GM19023 (cell line): ENCODE measurements around the gene CATSPERD.
"Not testable (repeated sequence)": the region's sequence is repeated elsewhere in the genome, so short reads cannot be mapped to it uniquely, and the experiment has no call there.

Experiments used
- ATAC-seq: cut with Tn5 transposase; IDR thresholded peaks from one replicate; pipeline ENCODE4 v1.9.1; 2021; ENCODE audit warnings: mild to moderate bottlenecking, moderate library complexity; ENCODE audit not compliant: unreplicated experiment

Gene CATSPERD

DNA sequence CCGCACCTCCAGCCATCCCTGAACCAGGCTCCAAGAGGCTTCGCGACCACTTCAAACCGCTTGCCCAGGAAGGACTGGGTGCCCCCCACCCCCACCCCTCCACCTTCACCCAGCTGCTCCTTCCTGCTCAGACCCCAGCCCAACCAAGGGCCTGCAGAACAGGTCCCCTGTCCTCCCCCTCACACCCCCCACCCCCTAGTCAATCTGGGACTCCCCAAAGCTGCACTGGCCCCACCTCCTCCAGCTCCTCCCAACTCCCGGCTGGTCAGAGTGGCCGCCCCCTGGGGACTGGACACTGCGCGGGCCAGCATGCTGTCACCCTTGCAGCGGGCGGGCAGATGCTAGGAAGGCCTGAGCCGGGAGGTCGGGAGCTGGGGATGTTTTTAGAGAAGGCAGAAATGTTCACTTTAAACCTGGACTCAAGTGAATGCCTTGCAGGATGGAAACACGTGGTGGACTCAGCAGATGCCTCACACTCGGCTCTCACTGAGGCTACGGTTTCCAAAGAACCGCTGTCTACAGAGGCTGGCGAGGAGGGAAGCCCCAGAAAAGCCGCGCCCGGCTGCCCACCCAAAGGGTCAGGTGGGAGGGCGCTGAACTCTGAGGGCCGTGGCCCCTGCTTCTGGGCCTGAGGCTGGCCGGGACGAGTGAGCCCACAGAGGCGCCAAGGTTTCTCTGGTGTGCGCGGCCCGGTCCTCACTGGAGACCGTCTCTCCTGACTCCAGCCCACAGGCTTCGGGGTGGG is 22.4 kb upstream of the CATSPERD start:
- no peak for ATAC-seq

DNA sequence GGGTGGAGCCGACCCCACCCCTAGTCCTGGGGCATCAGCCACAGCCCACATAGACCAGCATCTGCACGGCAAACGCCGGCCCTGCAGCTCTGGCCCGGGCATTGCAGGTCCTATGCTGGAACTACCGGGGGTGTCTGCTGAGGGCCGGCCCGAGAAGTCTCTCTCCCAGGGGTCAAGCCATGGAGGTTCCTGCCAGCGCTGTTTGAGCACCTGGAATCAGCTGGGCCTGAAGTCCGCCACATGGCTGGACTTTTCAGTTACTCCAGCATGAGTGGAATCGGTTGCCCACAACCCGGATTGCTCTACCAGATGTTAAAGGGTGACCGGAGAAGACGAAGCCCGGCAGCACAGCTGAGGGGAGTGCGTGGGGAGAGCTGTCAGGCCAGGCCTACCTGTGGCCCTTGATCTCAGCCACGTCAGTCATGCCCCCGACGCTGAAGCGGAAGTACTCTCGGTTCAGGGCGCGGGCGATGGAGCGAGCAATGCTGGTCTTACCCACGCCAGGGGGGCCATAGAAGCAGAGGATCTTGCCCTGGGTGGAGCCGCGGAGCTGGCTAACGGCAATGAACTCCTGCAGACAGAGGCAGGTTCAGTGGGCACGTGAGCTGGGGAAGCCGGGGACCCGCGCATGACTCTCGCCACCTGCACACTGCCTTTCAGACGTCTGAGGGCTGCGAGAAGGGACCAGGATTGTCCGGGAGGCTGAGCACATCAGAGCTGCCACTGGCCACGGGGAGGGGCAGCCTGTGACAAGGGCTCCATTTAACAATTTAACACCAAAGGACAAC is 21.6 kb upstream of the CATSPERD start:
- ATAC-seq = no peak

DNA sequence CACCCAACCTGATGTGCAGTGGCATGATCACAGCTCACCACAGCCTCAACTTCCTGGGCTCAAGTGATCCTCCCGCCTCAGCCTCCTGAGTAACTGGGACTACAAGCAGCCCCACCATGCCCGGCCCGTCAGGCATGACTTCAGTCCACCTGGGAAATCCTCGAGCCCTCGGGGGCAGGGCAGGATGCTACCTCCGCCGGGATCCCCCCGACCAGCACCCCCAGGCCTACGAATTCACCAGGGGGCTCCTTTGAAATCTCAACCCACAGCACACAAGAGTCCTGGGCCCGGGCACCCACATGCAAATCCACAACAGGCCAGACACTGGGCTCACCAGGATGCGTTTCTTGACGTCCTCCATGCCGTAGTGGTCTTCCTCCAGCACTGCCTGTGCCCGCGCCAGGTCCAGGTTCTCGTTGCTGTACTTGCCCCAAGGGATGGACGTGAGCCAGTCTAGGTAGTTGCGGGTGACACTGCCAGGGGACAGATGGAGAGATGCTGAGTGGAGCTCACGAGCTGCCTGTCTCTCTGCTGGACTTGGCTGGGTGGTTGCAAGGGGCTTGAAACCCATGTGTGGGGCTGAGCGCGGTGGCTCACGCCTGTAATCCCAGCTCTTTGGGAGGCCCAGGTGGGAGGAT is 19.9 kb upstream of the CATSPERD start:
- ATAC-seq = no peak

DNA sequence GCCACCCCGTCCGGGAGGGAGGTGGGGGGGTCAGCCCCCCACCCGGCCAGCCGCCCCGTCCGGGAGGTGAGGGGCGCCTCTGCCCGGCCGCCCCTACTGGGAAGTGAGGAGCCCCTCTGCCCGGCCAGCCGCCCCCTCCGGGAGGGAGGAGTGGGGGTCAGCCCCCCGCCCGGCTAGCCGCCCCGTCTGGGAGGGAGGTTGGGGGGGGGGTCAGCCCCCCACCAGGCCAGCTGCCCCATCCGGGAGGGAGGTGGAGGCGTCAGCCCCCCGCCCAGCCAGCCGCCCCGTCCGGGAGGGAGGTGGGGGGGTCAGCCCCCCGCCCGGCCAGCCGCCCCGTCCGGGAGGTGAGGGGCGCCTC is 18.4 kb upstream of the CATSPERD start:
- not testable (repeated sequence) for ATAC-seq

DNA sequence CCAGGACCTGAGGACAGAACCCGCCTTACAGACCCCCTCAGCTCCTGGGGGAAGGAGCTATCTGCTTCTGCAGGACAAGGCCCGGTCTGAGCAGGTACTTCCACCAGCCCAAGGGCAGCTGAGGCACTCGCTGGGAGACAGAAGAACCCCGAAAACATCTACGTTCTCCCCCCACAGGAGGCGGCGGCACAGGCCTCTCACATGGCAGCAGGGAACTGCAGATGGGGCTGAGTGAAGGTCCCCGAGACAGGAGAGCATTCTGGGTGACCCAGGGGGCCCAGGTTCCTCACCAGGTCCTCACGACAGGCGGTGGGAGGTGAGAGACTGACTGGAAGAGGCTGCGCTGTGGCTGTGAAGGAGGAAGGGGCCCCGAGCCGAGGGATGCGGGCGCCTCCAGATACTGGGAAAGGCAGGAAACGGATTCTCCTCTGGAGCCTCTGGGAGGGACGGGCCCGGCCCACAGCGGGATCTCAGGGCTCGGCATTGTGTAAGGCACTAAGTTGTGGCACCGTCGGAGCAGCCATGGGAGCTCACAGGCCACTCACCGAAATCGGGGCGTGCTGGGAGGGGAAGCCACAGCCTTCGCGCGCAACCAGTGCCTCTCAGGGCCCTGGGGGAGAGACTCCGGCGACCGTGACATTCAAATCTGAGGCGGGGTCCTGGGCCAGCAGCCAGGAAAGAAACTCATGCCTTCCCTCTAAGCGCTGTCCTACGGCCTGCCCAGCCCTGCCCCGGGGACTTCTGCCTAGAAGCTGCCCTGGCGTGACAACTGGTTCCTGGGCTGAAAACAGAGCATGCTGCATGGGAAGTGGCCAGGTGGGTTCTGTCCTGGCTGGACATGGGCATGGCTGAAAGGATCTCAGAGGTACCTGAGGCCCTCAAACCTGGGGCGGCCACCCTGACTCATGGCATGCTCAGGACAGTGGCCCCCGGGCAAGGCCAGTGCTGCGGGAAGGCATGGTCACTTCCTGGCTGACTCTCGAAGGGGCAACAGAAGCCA is 16.3 kb upstream of the CATSPERD start:
- ATAC-seq = no peak

DNA sequence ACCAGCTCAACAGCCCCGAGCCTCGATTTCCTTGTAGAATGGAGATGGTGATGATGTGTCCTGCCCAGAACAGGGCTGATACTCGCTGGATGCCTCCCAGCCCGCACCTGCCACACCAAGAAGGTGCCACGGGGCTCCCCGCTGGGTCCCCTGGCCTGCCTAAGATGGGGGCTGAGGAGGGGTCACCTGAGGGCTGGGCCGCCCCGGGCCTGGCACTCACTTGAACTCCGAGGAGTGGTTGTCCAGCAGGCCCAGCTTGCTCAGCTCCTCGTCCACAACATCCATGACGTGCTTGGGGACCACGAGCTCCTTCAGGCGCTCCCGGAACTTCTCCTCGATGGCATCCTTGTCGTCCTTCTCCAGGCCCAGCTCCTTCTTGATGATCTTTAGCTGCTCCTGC is 14.9 kb upstream of the CATSPERD start:
- no peak for ATAC-seq

DNA sequence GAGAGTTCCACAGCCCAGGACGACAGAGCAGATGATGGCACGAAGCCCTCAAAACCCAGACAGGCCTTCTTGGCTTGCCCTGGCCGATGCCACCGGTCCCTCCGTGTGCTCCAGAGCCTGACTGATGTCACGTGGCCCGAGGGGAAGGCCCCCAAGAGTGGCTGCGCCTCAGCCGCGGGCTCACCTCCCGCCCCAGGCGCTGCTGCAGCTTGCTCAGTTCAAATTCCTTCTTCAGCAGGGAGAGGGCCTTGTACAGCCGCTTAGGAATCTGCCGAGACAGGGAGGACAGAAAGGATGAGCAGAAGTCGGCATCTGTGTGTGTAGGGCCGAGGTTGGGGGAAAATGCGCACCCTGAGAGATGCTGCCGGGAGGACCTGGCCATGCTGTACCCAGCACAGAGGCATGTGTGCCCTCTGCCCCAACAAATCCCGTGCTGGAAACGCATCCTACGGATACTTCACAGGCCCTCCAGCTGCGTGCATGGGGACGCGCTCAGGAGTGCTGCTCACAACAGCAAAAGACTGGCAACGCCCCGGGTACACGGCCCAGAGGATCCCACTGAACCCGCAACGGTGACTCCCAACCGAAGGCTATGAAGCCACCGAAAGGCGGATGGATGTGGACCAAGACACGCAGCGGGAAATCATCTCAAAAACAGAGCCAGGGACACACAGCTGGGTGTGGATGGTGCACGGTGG is 13.4 kb upstream of the CATSPERD start:
- no peak for ATAC-seq

DNA sequence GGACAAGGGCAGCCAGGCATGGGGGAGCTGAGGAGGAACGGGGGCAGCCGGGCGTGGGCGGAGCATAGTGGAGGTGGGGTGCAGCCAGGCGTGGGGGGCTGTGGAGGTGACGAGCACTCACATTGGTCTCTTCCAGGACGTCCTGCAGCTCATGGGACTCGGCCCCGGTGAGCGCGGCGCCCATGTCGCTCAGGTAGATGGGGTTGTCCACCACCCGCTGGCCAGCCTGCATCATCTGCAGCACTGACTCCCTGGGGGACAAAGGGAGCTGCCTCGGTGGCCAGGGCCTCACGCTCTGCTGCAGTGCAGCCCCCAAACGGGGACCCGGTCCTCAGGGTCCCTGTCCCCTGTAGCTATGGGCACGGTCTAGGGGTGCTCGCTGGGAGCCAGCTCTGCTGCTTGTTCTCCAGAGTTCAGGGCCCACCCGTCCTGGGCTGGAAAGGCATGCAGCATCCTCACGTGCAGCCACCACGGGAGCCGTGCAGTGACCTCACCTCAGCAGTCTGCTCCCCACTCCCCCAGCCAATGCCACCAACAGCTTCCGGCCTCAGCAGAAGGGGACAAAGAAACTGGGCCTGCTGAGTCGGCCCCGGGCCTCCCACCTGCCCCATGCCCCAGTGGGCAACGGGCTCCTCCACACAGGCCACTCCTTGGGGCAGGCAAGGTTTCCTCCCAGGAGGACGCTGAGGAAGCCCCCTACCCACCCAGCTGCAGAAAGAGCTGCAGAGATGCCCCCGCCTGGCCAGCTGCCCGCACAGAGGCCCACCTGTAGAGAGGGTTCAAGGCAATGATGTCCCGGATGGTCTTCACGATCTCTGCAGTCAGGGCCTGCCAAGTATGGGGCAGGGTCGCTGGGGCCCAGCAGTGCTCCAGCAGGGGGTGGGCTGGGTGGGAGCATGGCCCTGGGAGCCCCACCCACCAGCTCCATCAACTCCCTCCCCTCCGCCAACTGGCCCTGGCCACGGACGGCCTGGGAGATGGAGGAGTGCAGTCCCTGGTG is 12.6 kb upstream of the CATSPERD start:
- no peak for ATAC-seq

DNA sequence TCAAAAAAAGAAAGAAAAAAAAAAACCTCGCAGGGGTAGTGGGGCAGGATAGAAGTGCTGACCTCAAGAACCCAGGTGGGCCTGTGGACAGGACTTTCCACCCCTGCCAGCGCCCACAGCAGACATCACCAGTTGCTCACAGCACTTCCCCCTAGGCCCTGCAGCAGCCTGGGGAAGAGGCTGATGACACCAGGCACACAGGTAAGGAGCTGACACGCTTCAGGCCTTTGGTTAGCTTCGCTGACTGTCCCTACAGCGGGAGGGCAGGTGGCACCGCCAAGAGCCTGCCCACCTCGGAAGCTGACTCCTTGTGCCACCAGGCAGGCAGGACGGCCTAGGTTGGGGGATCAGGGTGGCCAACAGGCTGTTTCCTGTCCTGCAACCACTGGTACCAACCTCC is 9.4 kb upstream of the CATSPERD start:
- ATAC-seq = no peak

DNA sequence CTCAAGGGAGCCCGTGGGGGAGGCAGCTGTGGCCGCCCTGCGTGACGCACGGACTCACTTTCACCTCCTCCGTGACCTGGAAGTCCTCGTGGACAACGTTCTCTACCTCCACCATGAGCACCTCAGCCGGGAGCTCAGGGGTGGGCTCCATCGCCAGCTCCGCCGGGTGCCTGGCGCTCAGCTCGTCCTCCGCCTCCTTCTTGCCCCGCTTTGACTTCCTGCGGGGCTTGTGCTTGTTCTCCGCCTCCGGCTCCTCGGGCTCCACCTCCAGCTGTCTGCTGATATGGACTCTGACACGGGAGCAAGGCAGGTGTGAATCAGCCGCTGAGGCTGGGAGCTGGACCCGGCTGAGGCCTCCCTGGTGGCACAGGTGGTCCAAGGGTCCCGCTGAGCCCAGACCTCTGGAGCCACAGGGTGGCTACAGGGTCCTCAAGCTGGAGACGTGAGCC is 8.7 kb upstream of the CATSPERD start:
- no peak for ATAC-seq

DNA sequence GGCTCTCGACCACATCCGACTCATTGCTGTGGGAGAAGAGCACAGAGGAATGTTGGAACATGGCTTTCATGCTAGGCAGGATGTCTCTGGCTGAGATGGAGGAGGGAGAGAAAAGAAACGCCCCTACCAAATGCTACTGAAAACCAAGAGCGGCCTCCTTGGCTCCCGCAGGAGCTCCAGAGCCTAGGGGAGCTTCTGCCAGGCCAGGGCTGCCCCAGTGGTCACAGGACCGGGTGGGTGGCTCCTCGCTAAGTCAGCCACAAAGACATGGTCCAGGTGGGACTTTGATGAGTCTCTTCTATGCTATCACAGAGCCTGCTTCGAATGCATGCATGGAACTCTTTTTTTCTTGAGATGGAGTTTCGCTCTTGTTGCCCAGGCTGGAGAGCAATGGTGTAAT is 7.2 kb upstream of the CATSPERD start:
- no peak for ATAC-seq

DNA sequence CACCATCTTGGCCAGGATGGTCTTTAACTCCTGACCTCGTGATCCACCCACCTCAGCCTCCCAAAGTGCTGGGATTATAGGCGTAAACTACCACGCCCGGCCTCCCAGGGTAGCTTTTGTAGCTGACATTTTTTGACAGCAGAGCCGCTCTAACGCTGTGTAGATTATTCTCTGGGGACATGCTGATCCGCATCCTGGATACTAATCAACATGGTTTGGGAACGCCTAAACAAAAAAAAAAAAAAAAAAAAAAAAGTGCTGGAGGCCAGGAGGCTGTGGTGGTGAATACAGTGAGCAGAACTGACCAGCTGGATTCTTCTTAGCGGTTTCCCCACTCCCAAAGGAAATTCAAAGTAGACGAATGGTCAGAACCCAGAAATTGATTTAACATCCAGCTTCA is 5.6 kb upstream of the CATSPERD start:
- no peak for ATAC-seq

DNA sequence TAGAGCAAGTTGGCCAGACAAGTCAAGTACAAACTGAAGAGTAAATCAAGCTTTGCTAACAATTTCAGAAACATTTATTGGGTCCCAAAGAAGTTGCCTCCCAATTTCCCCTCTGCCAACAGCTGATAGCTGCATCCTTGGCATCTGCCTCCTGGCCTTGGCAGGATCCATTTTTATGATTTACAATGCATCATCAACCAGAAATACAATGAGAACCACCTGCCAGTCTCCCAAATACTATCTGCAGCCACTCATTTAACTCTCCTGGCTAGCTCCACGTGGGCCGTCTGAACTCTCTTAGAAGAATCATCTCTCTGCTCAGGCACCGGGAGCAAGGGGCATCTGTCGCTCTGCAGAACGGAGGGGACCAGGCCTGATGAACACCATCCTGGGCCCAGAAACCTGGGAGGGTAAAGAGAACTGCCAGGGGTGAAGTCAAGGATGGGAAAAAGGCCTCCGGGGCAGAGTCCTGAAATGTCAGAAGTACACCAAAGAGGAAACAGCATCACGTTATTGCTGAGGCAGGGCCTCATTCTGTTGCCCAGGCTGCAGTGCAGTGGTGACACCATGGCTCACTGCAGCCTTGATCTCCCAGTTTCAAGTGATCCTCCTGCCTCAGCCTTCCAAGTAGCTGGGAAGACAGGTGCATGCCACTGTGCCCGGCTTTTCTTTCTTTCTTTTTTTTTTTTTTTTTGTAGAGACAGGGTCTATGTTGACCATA is 3.1 kb upstream of the CATSPERD start:
- no peak for ATAC-seq

DNA sequence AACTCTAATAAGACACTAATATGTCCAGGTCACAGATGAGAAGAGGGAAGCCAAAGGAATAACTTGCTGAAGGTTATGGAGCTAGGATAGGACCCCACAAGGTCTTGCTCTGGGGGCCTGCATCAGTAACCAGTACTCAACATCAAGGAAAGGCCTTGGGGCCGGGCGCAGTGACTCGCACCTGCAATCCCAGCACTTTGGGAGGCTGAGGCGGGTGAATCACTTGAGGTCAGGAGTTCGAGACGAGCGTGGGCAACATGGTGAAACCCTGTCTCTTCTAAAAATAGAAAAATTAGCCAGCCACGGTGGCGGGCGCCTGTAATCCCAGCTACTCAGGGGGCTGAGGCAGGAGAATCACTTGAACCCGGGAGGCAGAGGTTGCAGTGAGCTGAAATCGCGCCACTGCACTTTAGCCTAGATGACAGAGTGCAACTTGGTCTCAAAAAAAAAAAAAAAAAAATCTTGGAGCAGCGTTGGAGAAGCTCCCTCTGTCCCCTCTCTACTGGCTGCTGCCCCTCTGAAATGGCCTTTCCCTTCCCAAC is 2.3 kb upstream of the CATSPERD start:
- no peak for ATAC-seq

DNA sequence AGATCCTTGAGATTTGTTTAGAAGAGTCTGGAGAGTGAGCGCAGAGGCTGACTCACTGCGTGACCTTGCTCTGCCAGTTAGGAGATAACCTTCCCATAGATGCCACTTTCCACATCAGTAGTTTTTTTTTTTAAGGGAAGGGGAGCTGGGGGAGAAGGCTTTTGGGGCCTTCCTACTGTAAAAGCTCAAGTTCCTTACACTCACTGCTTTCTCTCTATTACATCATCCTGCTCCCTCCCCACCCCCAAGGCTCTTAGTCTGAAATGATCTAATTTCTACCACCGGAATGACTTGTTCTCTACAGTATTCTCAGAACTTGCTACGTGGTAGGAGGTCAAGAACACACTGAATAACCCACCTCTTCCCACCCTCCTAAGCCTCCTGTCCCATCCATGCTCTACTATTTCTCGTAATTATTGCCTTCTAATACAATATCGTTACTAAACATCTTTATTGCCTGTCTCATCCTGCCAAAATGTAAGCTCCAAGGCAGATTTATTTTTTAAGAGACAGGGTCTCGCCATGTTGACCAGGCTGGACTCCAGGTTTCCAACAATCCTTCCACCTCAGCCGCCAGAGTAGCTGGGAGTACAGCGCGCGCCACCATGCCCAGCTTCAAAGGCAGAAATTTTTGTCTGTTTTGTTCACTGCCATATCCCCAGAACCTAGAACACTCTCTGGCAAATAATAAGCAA is 1.7 kb upstream of the CATSPERD start:
- no peak for ATAC-seq

DNA sequence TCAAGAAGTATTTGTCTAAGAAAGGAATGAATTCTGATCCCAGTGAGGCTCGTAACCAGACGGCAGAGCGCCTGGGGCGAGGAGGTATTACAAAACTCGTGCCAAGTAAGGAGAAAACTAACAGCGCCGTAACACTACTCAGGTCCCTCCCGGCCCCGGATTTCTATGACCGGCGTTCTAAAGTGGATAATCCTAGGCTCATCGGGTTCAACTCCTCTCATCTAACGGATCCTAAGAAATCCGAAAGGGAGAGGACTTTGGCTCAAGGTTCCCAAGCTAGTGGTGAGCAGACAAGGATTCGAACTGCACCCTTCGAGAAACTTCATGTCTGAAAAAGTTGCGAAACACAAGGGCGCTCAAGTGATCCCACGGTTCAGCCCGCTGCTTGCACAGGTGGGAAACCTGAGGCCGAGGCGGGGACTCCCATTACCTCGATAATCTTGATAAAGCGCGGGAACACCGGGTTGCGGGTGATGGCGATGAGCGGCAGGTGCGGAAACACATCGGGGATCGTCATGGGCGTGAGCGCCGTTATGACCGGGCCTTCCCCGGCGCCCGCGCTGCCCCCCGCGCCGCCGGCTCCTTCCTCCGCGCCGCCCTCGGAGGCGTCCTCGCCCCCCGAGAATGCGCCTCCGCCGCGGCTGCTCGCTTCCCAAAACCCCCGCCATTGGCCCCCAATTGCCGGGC is 1.0 kb upstream of the CATSPERD start:
- ATAC-seq = peak; percentile 1
